Fibroblast of skin of right biceps (primary cell): ENCODE data around the gene KLK13.

ENCODE experiments used
- DNase-seq: peaks from one replicate; pipeline ENCODE4 v3.0.0-alpha.2; 2013

The KLK13 gene

GRCh38 chr19:51060336-51060735, 4.6 kb downstream of the KLK13 start:
- DNase-seq = no peak

DNA sequence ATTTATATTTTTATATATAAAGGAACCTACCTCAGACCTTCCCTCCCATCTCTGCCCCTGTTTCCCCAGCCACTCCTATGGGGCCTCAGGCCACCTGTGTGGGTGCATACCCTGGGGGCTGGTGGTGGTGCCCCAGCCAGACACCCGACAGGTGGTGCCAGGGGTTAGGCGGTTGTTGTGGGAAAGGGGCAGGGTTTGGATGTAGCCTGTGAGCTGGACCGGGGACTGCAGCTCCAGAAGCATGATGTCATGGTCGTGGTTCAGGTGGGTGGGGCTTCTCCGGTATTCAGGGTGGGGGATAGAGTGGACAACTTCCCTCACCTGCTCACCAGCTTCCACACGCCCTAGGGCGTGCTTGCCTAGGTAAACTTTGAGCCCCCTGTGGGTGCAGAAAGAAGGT, 5.2 kb downstream of the KLK13 start:
- DNase-seq = no peak

GRCh38 chr19:51055866-51056265, 9.0 kb downstream of the KLK13 start:
- DNase-seq = no peak

GRCh38 chr19:51047031-51047335, 17.9 kb downstream of the KLK13 start:
- no peak for DNase-seq

GRCh38 chr19:51044327-51044726, 20.6 kb downstream of the KLK13 start:
- no peak for DNase-seq

DNA sequence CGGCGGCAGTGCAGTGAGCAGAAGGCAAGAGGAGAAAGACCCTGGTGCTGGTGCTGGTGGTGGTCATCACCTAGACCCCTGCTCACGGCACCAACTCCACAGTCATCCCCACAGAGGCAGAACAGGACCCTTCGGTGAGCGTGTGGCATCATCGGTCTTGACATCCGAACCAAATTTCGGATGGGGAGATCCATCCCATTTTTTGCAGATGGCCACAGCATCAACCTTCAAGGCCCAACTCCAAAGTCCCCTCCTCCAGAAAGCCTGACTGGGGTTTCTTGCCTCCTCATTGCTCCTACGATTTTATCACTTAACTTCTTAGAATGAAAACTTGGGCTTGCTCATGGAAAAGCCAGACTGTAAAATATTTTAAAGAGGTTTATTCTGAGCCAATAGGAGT, 21.4 kb downstream of the KLK13 start:
- no peak for DNase-seq

DNA sequence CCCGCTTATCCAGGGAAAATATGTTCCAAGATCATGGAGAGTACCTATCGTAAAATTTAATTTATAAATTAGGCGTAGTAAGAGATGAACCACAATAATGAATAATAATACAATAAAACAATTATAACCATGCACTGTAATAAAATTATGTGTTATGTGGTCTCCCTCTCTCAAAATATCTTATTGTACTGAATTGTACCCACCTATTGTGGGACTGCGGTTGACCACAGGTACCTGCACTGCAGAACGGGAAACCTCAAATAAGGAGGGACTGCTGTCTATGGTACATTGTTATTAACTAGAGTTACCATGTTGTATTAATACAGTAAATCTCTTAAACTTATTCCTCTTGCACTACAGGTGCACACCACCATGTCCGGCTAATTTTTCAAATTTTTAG, 24.7 kb downstream of the KLK13 start:
- no peak for DNase-seq

DNA sequence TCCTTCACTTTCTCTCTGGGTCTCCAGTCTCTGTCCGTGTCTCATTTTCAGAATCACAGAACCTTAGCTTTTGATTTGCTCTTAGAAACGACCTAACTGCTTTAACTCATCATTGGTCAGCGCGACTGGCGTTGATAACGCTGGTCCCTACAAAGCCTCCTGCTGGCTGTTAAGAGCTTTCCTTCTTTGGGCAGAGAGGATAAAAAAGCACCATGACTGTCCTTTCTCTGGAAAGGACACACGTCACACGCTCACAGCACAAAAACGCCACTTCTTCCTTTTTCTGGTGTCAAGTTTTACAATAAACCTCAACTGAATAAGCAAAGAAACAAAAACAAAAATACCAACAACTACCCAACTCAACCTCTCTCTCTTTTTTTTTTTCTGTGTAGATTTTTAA, 28.4 kb downstream of the KLK13 start:
- no peak for DNase-seq

GRCh38 chr19:51034704-51035103, 30.2 kb downstream of the KLK13 start, which contains the start of gene KLK12:
TSS of gene KLK12 (minus strand) at chr19:51035002. CDS start at chr19:51034621, 381 bp downstream.
- DNase-seq = no peak

GRCh38 chr19:51031880-51032225, 33.0 kb downstream of the KLK13 start:
- DNase-seq = no peak

DNA sequence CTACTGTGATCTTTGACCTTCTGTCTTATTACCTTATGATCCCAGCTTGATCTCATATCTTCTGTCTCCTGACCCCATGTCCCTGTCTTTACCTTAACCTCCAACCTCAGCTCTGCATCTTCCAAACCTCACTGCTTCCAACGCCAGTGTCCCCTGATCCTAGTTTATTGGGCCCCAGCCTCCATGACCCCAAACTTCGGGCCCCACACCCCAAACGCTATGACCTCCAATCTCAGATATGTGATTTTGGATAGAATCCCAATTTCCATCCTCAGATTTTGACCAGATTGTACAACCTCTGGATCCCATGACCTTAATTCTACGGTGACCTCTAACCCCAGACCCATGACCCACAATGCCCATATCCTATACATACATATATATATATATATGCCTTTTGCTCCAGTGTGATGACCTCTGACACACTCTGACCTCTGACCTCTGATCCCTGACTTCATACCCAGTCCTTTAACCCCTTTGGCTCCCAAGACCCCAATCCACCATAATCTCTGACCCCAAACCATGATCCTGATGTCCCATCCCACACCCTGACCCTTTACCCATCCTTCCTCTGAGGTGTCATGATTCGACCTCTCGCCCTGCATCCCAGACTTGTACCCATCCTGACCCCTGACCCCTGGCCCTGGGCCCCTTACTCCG, 33.5 kb downstream of the KLK13 start:
- no peak for DNase-seq

GRCh38 chr19:51030631-51031030, 34.3 kb downstream of the KLK13 start:
- DNase-seq = no peak

DNA sequence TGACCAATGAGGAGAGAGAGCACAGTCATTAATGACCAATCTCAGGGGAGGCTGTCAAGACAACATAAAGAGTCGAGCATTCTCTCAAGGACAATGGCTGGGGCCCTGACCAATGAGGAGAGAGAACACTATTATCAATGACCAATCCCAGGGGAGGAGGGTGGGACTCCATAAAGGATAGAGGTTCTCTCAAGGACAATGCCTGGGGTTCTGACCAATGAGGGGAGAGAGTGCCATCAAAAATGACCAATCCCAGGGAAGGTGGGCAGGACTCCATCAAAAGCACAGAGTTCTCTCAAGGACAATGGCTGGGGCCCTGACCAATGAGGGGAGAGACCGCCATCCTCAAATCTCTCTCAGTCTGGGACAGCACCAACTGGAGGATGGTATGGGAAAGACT, 35.2 kb downstream of the KLK13 start:
- DNase-seq = no peak

- no peak for DNase-seq
These were observed 37.0 kb downstream of the KLK13 start for GRCh38 chr19:51027873-51028272.

DNA sequence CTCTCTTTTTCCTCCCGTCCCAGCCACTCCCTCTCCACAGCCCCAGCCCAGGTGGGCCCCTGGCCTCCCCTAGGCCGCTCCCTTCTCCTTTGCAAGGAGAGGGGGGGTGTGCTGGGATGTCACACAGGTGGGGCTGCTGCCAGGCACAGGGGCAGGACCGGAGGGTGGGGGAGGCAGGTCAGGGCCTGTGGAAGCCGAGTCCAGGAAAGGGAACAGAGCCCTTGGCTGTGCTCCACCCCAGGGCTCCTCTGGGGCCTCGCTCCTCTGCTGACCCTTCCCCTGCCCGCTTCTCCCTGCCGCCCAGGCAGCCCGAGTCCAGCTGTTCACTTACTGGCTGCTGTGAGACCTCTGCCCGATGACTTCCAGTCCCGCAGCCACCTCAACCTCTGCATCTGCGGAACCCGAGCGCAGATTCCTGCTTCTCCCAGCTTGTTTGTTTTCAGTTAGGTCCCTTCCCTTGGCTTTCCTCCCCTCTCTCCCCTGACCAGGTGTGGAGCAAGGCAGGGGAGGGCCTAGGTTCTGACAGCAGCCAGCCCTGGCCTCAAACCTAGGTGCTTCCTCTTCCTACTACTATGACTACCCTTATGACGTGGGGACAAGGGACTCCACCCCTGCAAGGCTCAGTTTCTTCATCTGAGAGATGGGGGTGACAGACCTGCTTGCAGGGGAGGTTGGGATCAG, 37.6 kb downstream of the KLK13 start:
- DNase-seq = no peak

DNA sequence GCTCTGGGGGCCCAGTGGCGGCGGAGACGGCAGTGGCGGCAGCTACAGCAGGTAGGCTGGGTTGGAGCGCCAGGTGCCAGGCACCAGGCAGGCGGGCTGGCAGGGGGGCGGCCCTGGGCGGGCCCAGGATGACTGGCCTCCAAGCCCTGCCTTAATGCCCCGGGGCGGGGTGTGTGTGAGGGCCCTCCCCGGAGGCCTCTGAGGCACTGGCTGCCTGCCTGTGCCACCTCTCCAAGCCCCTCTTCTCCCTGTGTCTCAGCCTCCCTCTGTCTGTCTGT, 38.4 kb downstream of the KLK13 start, which contains the start of gene KLK11:
Gene KLK11 (minus strand): TSS at position 63 of the 278 bp plus-strand sequence. CDS start 985 bp downstream, outside the sequence.
- DNase-seq = no peak

DNA sequence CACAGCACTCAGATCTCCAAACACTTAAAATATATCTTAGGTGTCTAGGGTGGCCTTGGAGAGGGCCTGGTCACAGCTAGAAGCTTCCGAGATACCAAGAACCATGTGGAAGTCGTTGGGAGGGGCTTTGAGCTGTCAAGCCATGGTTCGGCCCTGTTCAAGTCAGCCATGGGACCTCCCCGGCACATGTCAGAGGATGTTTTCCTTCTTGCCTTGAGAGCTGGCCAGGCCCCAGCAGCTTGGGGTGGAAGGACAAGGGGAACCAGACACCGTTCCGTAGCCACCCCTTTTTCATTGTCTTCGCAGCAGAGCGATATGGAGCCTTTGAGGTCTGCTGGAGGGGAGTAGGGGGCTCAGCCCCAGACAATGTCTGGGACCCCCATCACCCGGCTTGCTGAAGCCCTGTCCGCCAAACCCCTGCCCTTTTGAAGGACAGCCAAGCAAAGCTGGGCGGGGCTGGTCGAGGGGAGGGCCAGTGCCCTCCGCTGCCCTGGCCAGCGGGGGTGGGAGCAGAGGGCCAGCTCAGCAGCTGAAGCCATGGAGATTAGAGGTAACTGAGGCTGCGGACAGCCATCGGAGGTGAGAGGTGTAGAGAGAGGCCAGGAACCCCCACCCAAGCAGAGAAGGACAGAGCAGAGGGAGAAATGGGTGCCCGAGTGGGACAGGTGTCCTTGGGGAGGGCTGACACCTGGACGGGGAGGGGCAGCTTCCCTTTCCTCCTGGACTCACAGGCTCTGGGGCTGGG, 38.9 kb downstream of the KLK13 start:
- no peak for DNase-seq

DNA sequence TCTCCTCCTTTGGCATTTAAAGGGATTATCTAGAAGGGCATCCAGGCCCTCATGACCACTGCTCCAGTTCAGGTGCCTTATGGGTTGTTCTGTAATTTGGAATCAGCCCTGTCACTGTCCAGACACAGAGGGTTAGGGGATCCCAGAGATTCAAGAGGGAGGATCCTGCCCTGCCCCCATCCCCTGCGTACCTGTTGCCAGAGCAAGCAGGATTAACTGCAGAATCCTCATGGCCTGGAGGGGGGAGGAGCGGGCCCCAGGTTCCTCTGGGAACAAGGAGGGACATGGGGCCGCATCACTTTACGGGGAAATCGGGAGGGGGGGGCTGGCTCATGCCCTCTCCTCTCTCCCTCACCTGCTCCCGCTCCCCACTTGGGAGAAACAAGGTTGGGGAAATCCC, 39.5 kb downstream of the KLK13 start:
- no peak for DNase-seq

GRCh38 chr19:51024924-51025323, 40.0 kb downstream of the KLK13 start:
- DNase-seq = no peak

- DNase-seq = no peak
These were observed 40.9 kb downstream of the KLK13 start for GRCh38 chr19:51023946-51024345.

DNA sequence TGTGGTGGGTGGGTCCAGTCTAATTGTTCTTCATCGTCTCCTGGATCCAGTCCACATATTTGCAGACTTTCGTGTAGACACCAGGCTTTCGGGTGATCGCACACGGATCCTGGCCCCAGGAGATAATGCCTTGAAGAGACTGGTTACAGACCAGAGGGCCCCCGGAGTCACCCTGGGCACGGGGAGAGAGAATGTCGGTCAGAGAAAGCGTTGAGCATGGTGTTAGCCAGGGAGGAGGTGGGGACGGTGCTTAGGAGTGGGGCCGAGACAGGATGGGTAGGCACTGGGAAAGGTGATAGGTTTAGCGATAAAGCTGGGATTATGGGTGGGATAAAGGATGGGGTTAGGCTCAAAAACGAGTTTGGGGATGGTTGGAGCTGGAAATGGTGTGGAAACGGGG, 42.4 kb downstream of the KLK13 start:
- DNase-seq = no peak

GRCh38 chr19:51020988-51021651, 43.8 kb downstream of the KLK13 start:
- peak; percentile 42 for DNase-seq

- DNase-seq = no peak
These were observed 45.4 kb downstream of the KLK13 start, which contains the start of gene KLK10 for GRCh38 chr19:51019544-51019925. TSS of gene KLK10 (minus strand) at chr19:51019709. CDS start at chr19:51019130, 579 bp downstream.
